Cardiac muscle cell (in vitro differentiated cells and primary cell): ENCODE measurements around the gene CDH23. TPM values are rescaled to one million over a fixed set of nuclear protein-coding genes. Genes with fewer than 3 reads are reported as not detected.

Experiments used
- DNase-seq, 2 donors: peaks; one replicate each; pipeline versions ENCODE4 v3.0.0 to v3.0.0-alpha.2; 2010 to 2017; ENCODE audit warnings: low read depth in 1 of 2, low spot score in 1 of 2
- H3K27ac ChIP-seq: fragments of 200-600 bp; sonication (generic); 2 replicates; pipeline ENCODE4 v1.5.1; 2016
- H3K27me3 ChIP-seq: fragments of 200-600 bp; sonication (generic); 2 replicates; pipeline ENCODE4 v1.6.0; 2016; ENCODE audit warnings: control low read depth
- H3K36me3 ChIP-seq: fragments of 200-600 bp; sonication (generic); 2 replicates; pipeline ENCODE4 v1.5.1; 2016; ENCODE audit warnings: control low read depth
- H3K4me1 ChIP-seq: fragments of 200-600 bp; sonication (generic); 2 replicates; pipeline ENCODE4 v1.8.1; 2017; ENCODE audit warnings: low read depth, mild to moderate bottlenecking, mixed run types
- H3K4me3 ChIP-seq: fragments of 200-600 bp; sonication (generic); 2 replicates; pipeline ENCODE4 v1.5.1; 2016; ENCODE audit warnings: mild to moderate bottlenecking
- H3K9me3 ChIP-seq: fragments of 200-600 bp; sonication (generic); 2 replicates; pipeline ENCODE4 v1.5.1; 2017; ENCODE audit warnings: low read depth, mild to moderate bottlenecking, control low read depth
- polyA plus RNA-seq: library from polyadenylated mRNA; unstranded; fragments of >200 nt; fragmentation: Nextera tagmentation; extraction: Ambion mirVana; gene quantifications from 2 replicates; pipeline ENCODE4 v1.2.1, GENCODE V29; 2016
- total RNA-seq: library from RNA; depleted of rRNA; stranded (reverse); fragments of >200 nt; gene quantifications from 2 replicates; pipeline ENCODE4 v1.2.3, GENCODE V29; 2016
- TF ChIP-seq, protein P1 (sequence below): IDR thresholded peaks from 2 replicates; pipeline ENCODE4 v1.5.1; 2012; ENCODE audit warnings: low read depth, mild to moderate bottlenecking, low read length

CDH23 gene
- total and polyA plus RNA-seq, 2 experiments from 2014 or later: 0.05 to 0.51 TPM

DNA sequence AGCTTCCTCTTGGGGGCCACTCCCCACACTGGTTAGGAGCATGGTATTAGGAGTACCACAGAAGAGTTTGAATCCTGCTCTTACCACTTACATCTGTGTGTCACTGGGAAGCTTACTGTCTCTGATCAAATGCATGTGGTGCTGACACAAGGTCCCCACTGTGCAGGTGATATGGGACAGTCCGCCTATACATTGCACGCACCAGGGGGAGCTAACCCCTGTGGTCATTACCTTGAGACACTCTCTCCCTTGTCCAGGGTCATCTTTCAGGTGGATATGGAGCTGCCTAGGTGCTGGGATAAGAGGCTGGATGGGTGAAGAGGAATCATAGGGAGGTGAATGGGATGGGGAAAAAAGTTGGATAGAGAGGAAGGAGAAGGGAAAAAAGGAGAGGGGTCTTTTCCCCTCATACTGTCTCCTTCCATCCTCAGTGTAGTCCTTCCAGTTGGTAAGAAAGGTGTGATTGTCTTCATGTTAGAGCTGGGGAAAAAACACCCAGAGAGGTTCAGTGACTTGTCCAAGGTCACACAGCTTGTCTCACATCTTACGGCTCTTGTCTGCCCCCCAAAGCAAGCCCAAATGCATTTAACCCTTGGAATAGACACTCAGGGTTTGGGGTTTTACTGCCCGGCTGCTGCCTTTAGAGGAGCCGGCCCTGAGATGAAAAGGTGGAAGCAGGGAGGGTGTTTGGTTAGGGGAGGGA, 125.9 kb downstream of the CDH23 start:
- Histone ChIP-seq H3K4me1 (no peaks in the 10 kb centered on the region), H3K27ac (no peak overlapping the region), H3K9me3 (no peaks in the 10 kb centered on the region), H3K4me3 (no peak overlapping the region), H3K27me3 (no peaks in the 10 kb centered on the region), H3K36me3 (no peaks in the 10 kb centered on the region)
- TF ChIP-seq, protein P1, sequence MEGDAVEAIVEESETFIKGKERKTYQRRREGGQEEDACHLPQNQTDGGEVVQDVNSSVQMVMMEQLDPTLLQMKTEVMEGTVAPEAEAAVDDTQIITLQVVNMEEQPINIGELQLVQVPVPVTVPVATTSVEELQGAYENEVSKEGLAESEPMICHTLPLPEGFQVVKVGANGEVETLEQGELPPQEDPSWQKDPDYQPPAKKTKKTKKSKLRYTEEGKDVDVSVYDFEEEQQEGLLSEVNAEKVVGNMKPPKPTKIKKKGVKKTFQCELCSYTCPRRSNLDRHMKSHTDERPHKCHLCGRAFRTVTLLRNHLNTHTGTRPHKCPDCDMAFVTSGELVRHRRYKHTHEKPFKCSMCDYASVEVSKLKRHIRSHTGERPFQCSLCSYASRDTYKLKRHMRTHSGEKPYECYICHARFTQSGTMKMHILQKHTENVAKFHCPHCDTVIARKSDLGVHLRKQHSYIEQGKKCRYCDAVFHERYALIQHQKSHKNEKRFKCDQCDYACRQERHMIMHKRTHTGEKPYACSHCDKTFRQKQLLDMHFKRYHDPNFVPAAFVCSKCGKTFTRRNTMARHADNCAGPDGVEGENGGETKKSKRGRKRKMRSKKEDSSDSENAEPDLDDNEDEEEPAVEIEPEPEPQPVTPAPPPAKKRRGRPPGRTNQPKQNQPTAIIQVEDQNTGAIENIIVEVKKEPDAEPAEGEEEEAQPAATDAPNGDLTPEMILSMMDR: no peak
- no peak for DNase-seq

DNA sequence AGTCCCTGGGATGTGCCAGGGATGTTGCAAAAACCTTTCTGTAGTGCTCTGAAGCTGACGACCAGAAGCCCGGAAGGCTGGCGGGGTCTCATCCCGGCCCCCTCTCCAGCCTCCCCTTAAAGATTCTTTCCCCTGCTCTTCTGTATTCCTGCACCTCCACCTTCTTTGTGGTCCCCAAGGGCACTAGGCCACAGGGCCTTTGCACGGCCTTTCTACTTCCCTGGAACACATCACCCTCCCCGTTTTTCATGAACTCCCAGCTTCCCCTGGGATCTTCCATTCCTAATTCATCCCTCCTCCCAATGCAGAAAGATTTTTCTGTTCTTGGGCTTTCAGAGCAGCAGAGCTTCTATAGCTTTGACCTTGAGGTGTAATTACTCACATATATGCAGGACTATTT, 127.0 kb downstream of the CDH23 start:
- H3K4me3 ChIP-seq: no peak overlapping the region
- no peaks in the 10 kb centered on the region for H3K4me1 ChIP-seq
- H3K9me3 ChIP-seq: no peaks in the 10 kb centered on the region
- no peaks in the 10 kb centered on the region for H3K27me3 ChIP-seq
- H3K27ac ChIP-seq: no peak overlapping the region
- TF ChIP-seq, protein P1: no peak
- DNase-seq: no peak
- H3K36me3 ChIP-seq: no peaks in the 10 kb centered on the region

DNA sequence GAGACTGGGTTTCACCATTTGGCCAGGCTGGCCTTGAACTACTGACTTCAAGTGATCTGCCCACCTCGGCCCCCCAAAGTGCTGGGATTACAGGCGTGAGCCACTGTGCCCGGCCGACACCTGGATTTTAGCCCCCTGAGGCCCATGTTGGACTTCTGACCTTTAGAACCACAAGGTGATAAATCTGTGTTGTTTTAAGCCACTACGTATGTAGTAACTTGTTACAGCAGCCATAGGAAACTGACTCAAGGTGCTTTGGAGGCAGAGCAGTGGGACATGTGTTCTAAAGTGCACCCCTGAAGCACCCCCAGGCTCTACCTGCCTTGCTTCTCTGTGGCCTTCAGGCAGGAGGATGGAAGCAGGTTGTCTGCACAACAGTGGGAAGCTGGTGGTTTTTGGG, 128.4 kb downstream of the CDH23 start:
- H3K9me3 ChIP-seq: no peaks in the 10 kb centered on the region
- no peak overlapping the region for H3K4me3 ChIP-seq
- no peaks in the 10 kb centered on the region for H3K4me1 ChIP-seq

DNA sequence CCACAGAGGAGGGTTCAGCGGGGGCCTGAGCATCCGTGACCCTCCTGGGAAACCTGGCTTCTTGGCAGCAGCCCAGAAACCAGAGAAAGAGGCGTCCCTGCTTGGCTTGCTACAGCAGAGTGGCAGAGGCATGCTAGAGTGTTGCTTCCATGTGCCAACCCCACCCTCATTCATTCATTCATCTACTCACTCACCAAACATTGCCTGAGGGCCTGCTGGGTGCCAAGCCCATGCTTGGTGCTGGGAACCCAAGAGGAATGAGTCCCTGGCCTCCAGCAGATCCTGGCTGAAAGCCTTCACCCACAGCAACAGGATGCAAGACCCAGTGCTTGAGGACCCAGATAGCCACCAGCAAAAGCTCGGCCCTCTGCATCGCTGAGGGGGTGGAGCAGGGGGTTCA, 129.0 kb downstream of the CDH23 start:
- no peak for DNase-seq
- Histone ChIP-seq H3K4me3 (no peak overlapping the region), H3K4me1 (no peaks in the 10 kb centered on the region), H3K36me3 (no peaks in the 10 kb centered on the region), H3K27ac (no peak overlapping the region), H3K27me3 (no peaks in the 10 kb centered on the region), H3K9me3 (no peaks in the 10 kb centered on the region)
- TF ChIP-seq, protein P1: no peak

More for the DNA sequence above, 128.4 kb downstream of the CDH23 start:
- Histone ChIP-seq H3K27me3 (no peaks in the 10 kb centered on the region), H3K36me3 (no peaks in the 10 kb centered on the region), H3K27ac (no peak overlapping the region)
- TF ChIP-seq, protein P1: no peak
- no peak for DNase-seq

DNA sequence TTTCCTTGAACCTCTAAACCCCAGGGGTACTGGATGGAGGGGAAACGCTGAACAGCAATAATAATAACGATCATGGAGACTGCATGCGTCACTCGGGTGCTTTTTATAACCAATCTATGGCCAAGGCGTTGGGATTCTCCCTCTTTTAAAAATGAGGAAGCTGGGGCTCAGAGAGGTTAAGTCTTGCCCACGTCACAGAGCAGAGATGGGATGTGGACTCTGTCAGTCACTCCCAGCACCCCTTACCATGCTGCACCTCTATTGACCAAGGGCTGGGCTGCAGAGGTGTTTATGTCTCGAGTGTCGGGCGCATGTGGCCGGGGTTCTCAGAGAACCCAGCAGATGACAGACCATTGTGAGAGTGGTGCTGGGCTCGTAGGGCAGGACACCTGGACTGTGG, 129.9 kb downstream of the CDH23 start:
- Histone ChIP-seq H3K36me3 (no peaks in the 10 kb centered on the region), H3K4me3 (no peak overlapping the region), H3K4me1 (no peaks in the 10 kb centered on the region), H3K27ac (no peak overlapping the region), H3K9me3 (no peaks in the 10 kb centered on the region), H3K27me3 (no peaks in the 10 kb centered on the region)
- no peak for DNase-seq
- TF ChIP-seq, protein P1: no peak
